ENCODE results near the gene RFC4. TPM values are rescaled to one million over a fixed set of nuclear protein-coding genes. Genes with fewer than 3 reads are reported as not detected.
A peak's percentile ranks its signal among the peaks of the same experiment; 100 is the strongest.

The RFC4 gene
- total RNA-seq, 2 experiments from 2014 or later, result 111 to 114 TPM

DNA sequence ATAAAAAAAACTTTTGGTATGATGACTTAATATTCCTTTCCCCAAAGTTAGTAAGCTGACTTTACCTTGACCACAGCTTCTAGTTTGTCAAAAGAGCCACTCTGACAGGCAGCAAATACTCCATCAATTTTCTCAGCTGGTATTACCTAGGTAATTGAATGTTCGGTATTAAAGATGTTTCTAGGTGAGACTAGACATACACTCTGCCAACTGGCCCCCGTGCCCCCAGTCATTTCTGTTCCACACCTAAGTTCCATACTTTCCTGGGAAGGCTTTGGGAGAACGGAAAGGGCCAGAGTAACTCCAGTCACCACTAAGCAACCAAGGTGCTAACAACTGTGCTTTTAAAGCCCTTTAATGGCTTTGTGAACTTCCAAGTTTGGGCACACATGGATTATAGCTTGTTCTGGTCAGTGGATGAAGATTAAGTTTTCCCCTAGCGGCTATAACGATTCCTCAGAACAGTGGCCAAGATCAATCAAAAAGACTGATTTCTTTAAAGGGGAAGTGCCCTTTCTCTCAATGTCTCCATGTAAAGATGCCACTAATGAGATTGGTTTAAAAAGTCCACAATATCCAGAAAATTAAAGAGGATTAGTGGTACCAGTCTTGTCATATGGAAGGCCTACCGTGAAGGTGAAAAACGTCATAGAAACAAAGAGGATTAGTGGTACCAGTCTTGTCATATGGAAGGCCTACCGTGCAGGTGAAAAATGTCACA, 15.9 kb downstream of the RFC4 start:
- peak; percentile 8 for ATAC-seq

GRCh38 chr3:186789554-186790260, 16.6 kb downstream of the RFC4 start:
- peak overlapping the region; percentile 100 for H3K27ac Mint-ChIP-seq
- CTCF ChIA-PET, result interaction anchor here (0.9 kb wide), 1 partner anchor 32 kb away, joined by 3 read pairs; no protein-coding TSS in a partner anchor
- H3K27me3 Mint-ChIP-seq, result no peaks in the 10 kb centered on the region
- peaks cover 86% of the 10 kb centered on the region for H3K36me3 Mint-ChIP-seq
- DNase-seq (no peak), ATAC-seq (no peak)
- no peak overlapping the region for H3K4me3 Mint-ChIP-seq
- no peaks in the 10 kb centered on the region for H3K9me3 Mint-ChIP-seq (ENCODE audit: low read depth)
- peaks cover 48% of the 10 kb centered on the region for H3K4me1 Mint-ChIP-seq

More for the DNA sequence above, 15.9 kb downstream of the RFC4 start:
- Mint-ChIP-seq H3K4me3 (no peak overlapping the region), H3K9me3 (ENCODE audit: low read depth) (no peaks in the 10 kb centered on the region), H3K27me3 (no peaks in the 10 kb centered on the region), H3K36me3 (peaks cover 83% of the 10 kb centered on the region), H3K27ac (peak overlapping the region; percentile 68), H3K4me1 (peaks cover 44% of the 10 kb centered on the region)
- DNase-seq, result no peak
- CTCF ChIA-PET, result interaction anchor here (0.9 kb wide), 1 partner anchor 31 kb away, joined by 3 read pairs; no protein-coding TSS in a partner anchor

DNA sequence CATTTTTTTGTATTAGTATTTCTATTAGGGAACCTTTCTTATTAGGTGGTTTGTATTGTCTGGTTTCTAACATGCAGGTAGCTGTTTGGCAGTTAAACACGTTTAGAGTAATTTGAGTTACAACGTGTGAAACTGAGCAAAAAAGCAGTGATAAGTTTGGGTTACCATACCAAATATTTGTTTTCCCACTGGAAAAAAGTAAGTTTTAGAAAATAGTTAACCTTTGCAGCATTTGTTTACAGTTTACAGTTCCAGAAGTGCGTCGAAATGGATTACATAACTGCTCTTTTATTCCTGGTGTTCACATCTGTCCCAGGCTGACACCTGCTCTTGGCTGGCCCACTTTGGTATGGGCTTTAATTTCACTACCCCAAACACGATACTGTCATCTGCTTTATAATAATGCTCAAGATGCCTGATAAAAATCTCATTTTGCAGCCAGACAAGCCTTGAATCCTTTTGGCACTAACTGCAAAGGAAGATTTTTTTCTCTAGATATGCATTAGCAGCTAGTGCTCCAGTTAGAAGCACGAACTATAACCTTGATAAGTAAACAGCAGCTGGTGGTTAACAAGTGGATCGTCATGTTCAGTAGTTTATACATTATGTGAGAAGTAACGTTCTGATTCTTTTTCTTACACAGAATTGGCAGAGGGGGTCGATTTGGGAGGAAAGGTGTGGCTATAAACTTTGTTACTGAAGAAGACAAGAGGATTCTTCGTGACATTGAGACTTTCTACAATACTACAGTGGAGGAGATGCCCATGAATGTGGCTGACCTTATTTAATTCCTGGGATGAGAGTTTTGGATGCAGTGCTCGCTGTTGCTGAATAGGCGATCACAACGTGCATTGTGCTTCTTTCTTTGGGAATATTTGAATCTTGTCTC, 17.6 kb downstream of the RFC4 start:
- no peak for DNase-seq
- peaks cover 49% of the 10 kb centered on the region for H3K4me1 Mint-ChIP-seq
- peak overlapping the region; percentile 100 for H3K27ac Mint-ChIP-seq
- no peaks in the 10 kb centered on the region for H3K27me3 Mint-ChIP-seq
- H3K9me3 Mint-ChIP-seq (ENCODE audit: low read depth), result no peaks in the 10 kb centered on the region
- peaks cover 87% of the 10 kb centered on the region for H3K36me3 Mint-ChIP-seq
- H3K4me3 Mint-ChIP-seq, result peak overlapping the region; percentile 100
- CTCF ChIA-PET, result interaction anchor here (1.2 kb wide), 1 partner anchor 17 kb away, joined by 3 read pairs; no protein-coding TSS in a partner anchor
- ATAC-seq, result no peak

- no peaks in the 10 kb centered on the region for H3K9me3 Mint-ChIP-seq (ENCODE audit: low read depth)
- H3K27me3 Mint-ChIP-seq, result peaks cover 2% of the 10 kb centered on the region
- no peak for DNase-seq
- no peak for ATAC-seq
- H3K4me1 Mint-ChIP-seq, result peaks cover 48% of the 10 kb centered on the region
- H3K27ac Mint-ChIP-seq, result peak overlapping the region; percentile 100
- H3K4me3 Mint-ChIP-seq, result peak overlapping the region; percentile 100
- CTCF ChIA-PET, result interaction anchor here (1.2 kb wide), 1 partner anchor 17 kb away, joined by 3 read pairs; no protein-coding TSS in a partner anchor
- H3K36me3 Mint-ChIP-seq, result peaks cover 84% of the 10 kb centered on the region
Observed at GRCh38 chr3:186787642-186788481, 18.4 kb downstream of the RFC4 start.

GRCh38 chr3:186786922-186787321, 19.4 kb downstream of the RFC4 start:
- Mint-ChIP-seq H3K4me1 (peaks cover 54% of the 10 kb centered on the region), H3K27me3 (peaks cover 2% of the 10 kb centered on the region), H3K36me3 (peaks cover 77% of the 10 kb centered on the region), H3K27ac (peak overlapping the region; percentile 100), H3K9me3 (ENCODE audit: low read depth) (no peaks in the 10 kb centered on the region), H3K4me3 (peak overlapping the region; percentile 100)
- CTCF ChIA-PET, result no interaction called here
- ATAC-seq (no peak), DNase-seq (no peak)

GRCh38 chr3:186785495-186786018, 20.7 kb downstream of the RFC4 start:
- CTCF ChIA-PET, result interaction anchor here (0.8 to 1.2 kb wide), 4 partner anchors 13 to 168 kb away, joined by 3 read pairs; no protein-coding TSS in a partner anchor
- DNase-seq (no peak), ATAC-seq (no peak)
- Mint-ChIP-seq H3K27me3 (peaks cover 2% of the 10 kb centered on the region), H3K4me3 (peak overlapping the region; percentile 100), H3K36me3 (peaks cover 69% of the 10 kb centered on the region), H3K4me1 (peaks cover 55% of the 10 kb centered on the region), H3K9me3 (ENCODE audit: low read depth) (no peaks in the 10 kb centered on the region), H3K27ac (peak overlapping the region; percentile 100)

- CTCF ChIA-PET, result interaction anchor here (1.0 to 3.4 kb wide), 7 partner anchors 12 to 169 kb away, joined by 3 to 24 read pairs (median 5); no protein-coding TSS in a partner anchor
- ATAC-seq, result no peak
- Mint-ChIP-seq H3K9me3 (ENCODE audit: low read depth) (no peaks in the 10 kb centered on the region), H3K4me3 (peak overlapping the region; percentile 100), H3K27me3 (peaks cover 2% of the 10 kb centered on the region), H3K27ac (peak overlapping the region; percentile 100), H3K36me3 (peaks cover 63% of the 10 kb centered on the region), H3K4me1 (peaks cover 53% of the 10 kb centered on the region)
- DNase-seq, result no peak
Observed at GRCh38 chr3:186784820-186785494, 21.3 kb downstream of the RFC4 start.

- CTCF ChIA-PET, result interaction anchor here (1.0 to 3.4 kb wide), 7 partner anchors 11 to 355 kb away, joined by 3 to 24 read pairs (median 7); partner anchors contain the start of gene RPL39L
- Mint-ChIP-seq H3K4me3 (peak overlapping the region; percentile 100), H3K27ac (peak overlapping the region; percentile 100), H3K27me3 (peaks cover 2% of the 10 kb centered on the region), H3K4me1 (peaks cover 47% of the 10 kb centered on the region), H3K9me3 (ENCODE audit: low read depth) (no peaks in the 10 kb centered on the region), H3K36me3 (peaks cover 57% of the 10 kb centered on the region)
- peak; percentile 89 for DNase-seq
- peak; percentile 66 for ATAC-seq
Observed at GRCh38 chr3:186783731-186784515, 22.4 kb downstream of the RFC4 start.

DNA sequence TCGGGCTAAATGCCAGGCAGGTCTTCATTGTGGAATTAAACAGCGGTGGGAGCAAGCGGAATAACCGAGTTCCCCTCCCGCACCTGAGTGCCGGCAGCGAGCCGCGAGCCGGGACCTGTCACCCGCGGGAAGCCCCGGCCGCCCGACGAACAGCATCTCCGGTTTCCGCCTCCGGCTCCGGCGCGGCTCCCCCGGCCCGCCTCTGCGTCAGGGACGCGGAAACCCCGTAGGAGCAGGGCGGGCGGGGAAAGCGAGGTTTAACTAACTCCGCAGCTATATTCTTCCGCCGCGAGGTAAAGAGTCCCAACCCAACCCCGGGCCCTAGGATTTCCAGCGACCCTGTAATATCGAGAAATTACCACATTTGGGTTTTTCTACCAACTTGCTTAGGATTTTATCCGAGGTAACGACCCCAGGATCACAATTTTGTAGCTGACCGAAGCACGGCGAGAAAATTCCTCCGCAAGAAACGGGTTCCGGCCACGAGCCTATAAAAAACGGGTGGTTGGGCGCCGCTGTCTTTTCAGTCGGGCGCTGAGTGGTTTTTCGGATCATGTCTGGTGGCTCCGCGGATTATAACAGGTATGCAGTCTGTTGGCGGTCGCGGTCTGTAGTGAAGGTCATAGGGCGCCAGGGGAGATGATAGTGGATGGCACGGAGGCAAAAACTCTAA, 23.1 kb downstream of the RFC4 start, which contains the start of gene EIF4A2:
Gene EIF4A2 (plus strand): TSS at position 520 of the 673 bp plus-strand sequence. CDS start 34 bp downstream, at position 554.
- Mint-ChIP-seq H3K9me3 (ENCODE audit: low read depth) (no peaks in the 10 kb centered on the region), H3K4me3 (peak within 1 kb of the TSS; percentile 100), H3K36me3 (peaks cover 49% of the 10 kb centered on the region), H3K4me1 (peaks cover 39% of the 10 kb centered on the region), H3K27me3 (peaks cover 2% of the 10 kb centered on the region), H3K27ac (peak within 1 kb of the TSS; percentile 100)
- CTCF ChIA-PET, result interaction anchor here (1.0 to 3.4 kb wide), 8 partner anchors 11 to 356 kb away, joined by 3 to 24 read pairs (median 6); partner anchors contain the start of gene RPL39L
- peak; percentile 93 for DNase-seq
- peak; percentile 71 for ATAC-seq

GRCh38 chr3:186782542-186783057, 23.7 kb downstream of the RFC4 start:
- DNase-seq (no peak), ATAC-seq (peak; percentile 9)
- Mint-ChIP-seq H3K36me3 (peaks cover 43% of the 10 kb centered on the region), H3K4me1 (peaks cover 33% of the 10 kb centered on the region), H3K4me3 (peak overlapping the region; percentile 100), H3K27me3 (peaks cover 2% of the 10 kb centered on the region), H3K27ac (peak overlapping the region; percentile 100), H3K9me3 (ENCODE audit: low read depth) (no peaks in the 10 kb centered on the region)
- CTCF ChIA-PET, result interaction anchor here (1.0 to 3.4 kb wide), 5 partner anchors 10 to 357 kb away, joined by 3 to 24 read pairs (median 7); partner anchors contain the start of gene RPL39L
